ENCODE measurements around the gene IQCN.

The IQCN gene

GRCh38 chr19:18320865-18321733 is 46.8 kb upstream of the IQCN start:
- Histone ChIP-seq H3K4me3 (no peak overlapping the region), H3K27me3 (no peaks in the 10 kb centered on the region), H3K36me3 (no peaks in the 10 kb centered on the region), H3K9me3 (no peaks in the 10 kb centered on the region), H3K4me1 (peaks cover 0 to 39% (median 29%) of the 10 kb centered on the region in 4 donors), H3K27ac (no peak overlapping the region)
- TF ChIP-seq CTCF (IDR thresholded peaks at IDR 0.05): no peak
- intact Hi-C loops (cut with DNase I; ENCODE audit: low total_unique reads): loop anchor here (5.0 kb wide), 1 partner anchor 114 kb away; no protein-coding TSS in a partner anchor
- DNase-seq: no peak

- Histone ChIP-seq H3K27ac (no peak overlapping the region), H3K4me1 (peaks cover 0 to 39% (median 29%) of the 10 kb centered on the region in 4 donors), H3K4me3 (no peak overlapping the region), H3K36me3 (no peaks in the 10 kb centered on the region), H3K9me3 (no peaks in the 10 kb centered on the region), H3K27me3 (no peaks in the 10 kb centered on the region)
- TF ChIP-seq CTCF (IDR thresholded peaks at IDR 0.05): no peak
- DNase-seq: no peak
- intact Hi-C loops (cut with DNase I; ENCODE audit: low total_unique reads): loop anchor here (5.0 kb wide), 1 partner anchor 112 kb away; no protein-coding TSS in a partner anchor
These were observed 45.4 kb upstream of the IQCN start for GRCh38 chr19:18319591-18320135.

DNA sequence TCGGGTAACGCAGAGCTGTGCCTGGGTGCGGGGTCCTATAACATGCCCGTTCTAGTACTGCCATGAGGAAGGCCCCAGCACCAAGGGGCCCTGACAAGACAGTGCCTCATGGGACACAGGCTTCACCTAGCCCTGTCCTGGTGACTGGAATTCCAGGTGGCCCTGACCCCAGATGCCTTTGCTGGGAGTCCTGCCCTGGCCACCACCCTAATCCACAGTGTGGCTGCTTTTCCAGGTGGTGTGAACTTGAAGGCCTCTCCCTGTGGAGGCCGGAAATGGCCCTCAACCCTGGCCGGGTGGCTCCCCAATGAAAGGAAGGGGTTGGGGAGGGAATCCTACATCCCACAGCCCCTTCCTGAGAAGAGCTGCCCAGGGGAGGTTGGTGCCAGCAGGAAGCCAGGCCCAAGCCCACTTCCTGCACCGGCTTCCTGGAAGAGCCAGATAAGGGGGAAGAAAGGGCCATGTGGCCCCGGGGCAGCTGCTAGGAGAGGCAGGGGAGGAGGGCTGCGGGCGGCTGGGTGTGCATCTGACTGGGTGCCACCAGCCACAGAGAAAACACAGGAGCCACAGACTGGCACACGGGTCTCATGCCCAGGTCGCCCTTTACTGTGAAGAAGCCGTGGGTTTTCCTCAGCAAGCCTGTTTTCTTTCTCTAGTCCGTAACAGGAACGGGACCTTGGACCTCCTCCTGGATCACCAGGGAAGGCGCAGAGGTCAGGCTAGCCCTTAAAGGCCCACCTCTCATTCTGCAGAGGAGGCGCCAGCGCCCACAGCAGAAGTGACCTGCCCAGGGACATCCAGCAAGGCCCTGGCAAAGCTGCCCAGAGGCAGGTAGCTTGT is 43.9 kb upstream of the IQCN start:
- Histone ChIP-seq H3K9me3 (no peaks in the 10 kb centered on the region), H3K4me3 (no peak overlapping the region), H3K36me3 (peaks cover 0 to 9% (median 0%) of the 10 kb centered on the region in 3 donors), H3K4me1 (peaks cover 0 to 36% (median 26%) of the 10 kb centered on the region in 4 donors), H3K27ac (peak overlapping the region in 1 of 2 donors; percentile 29), H3K27me3 (no peaks in the 10 kb centered on the region)
- no peak for DNase-seq
- TF ChIP-seq CTCF (IDR thresholded peaks at IDR 0.05): no peak
- intact Hi-C loops (cut with DNase I; ENCODE audit: low total_unique reads): no loop called here

DNA sequence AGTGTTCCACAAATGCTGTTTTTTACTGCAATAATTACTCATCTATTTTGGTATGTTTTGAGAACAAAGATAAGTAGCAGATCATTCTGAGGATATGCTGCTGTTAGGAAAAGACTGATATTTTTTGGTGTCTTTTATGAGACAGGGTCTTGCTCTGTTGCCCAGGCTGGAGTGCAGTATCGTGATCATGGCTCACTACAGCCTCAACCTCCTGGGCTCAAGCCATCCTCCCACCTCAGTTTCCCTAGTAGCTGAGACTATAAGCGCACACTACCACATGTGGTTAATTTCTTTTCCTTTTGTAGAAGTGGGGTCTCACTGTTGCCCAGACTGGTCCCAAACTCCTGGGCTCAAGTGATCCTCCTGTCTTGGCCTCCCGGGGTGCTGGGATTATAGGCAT is 39.1 kb upstream of the IQCN start:
- Histone ChIP-seq H3K36me3 (peaks cover 0 to 55% (median 32%) of the 10 kb centered on the region in 3 donors), H3K4me3 (no peak overlapping the region), H3K9me3 (no peaks in the 10 kb centered on the region), H3K27ac (peak overlapping the region; percentile 15 to 67), H3K4me1 (peaks cover 3 to 31% (median 10%) of the 10 kb centered on the region in 4 donors), H3K27me3 (no peaks in the 10 kb centered on the region)
- no peak for DNase-seq
- no peak for TF ChIP-seq CTCF (IDR thresholded peaks at IDR 0.05)
- intact Hi-C loops (cut with DNase I; ENCODE audit: low total_unique reads): no loop called here

DNA sequence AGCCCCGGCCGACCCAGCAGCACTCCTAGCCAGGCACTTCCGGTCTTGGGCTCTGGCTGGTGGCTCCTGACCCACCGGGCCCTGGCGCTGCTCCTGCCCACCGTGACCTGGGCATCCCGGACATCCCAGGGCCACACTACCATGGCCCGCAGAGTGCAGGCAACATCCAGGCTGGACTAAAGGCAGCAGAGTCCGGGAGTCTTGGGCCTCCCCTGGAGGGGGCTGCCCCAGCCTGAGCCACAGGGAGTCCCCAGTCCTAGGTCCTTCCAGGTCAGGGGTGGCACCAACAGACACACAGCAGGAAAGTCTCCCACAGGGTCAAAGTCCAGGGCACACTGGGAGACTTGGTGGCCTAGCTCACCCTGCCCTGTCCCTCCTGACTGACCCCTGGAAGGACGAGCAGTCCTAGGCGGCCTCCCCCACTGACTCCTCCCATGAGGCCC is 37.9 kb upstream of the IQCN start:
- no peak for DNase-seq
- no peaks in the 10 kb centered on the region for H3K9me3 ChIP-seq
- H3K36me3 ChIP-seq: peaks cover 0 to 67% (median 32%) of the 10 kb centered on the region in 3 donors
- no peak overlapping the region for H3K4me3 ChIP-seq
- intact Hi-C loops (cut with DNase I; ENCODE audit: low total_unique reads): no loop called here
- TF ChIP-seq CTCF (IDR thresholded peaks at IDR 0.05): no peak
- no peak overlapping the region for H3K27ac ChIP-seq
- no peaks in the 10 kb centered on the region for H3K27me3 ChIP-seq
- peaks cover 15 to 38% (median 19%) of the 10 kb centered on the region in 4 donors for H3K4me1 ChIP-seq
